Neuronal stem cell (in vitro differentiated cells): ENCODE results near the gene KLHDC4.

Source experiments
- DNase-seq: peaks from one replicate; pipeline ENCODE4 v3.0.0-alpha.2; 2013; ENCODE audit warnings: low spot score
- H2AFZ ChIP-seq: one replicate; pipeline ENCODE4 v1.6.1; 2013; ENCODE audit warnings: mild to moderate bottlenecking, low read length, inconsistent platforms
- H2AK5ac ChIP-seq: 2 replicates; pipeline ENCODE4 v1.6.1; 2013; ENCODE audit warnings: low read depth, mild to moderate bottlenecking, inconsistent platforms, low read length, moderate library complexity, mixed read lengths
- H2BK120ac ChIP-seq: 2 replicates; pipeline ENCODE4 v1.6.1; 2013; ENCODE audit warnings: low read depth, mild to moderate bottlenecking, inconsistent platforms, low read length, moderate library complexity, mixed read lengths
- H2BK12ac ChIP-seq: one replicate; pipeline ENCODE4 v1.6.1; 2013; ENCODE audit warnings: low read length, inconsistent platforms
- H2BK15ac ChIP-seq: 2 replicates; pipeline ENCODE4 v1.6.1; 2013; ENCODE audit warnings: mild to moderate bottlenecking, low read length, inconsistent platforms, mixed read lengths
- H2BK5ac ChIP-seq: one replicate; pipeline ENCODE4 v1.6.1; 2013; ENCODE audit warnings: inconsistent platforms, mild to moderate bottlenecking, low read length, moderate library complexity
- H3K14ac ChIP-seq: one replicate; pipeline ENCODE4 v1.6.1; 2013; ENCODE audit warnings: low read length, inconsistent platforms
- H3K18ac ChIP-seq: 2 replicates; pipeline ENCODE4 v1.6.1; 2013; ENCODE audit warnings: low read length, inconsistent platforms
- H3K23ac ChIP-seq: 2 replicates; pipeline ENCODE4 v1.6.1; 2013; ENCODE audit warnings: low read depth, mild to moderate bottlenecking, mixed read lengths, low read length, inconsistent platforms; ENCODE audit not compliant: poor library complexity
- H3K27ac ChIP-seq: replicated peaks from 3 replicates; pipeline ENCODE4 v1.5.1; 2013; ENCODE audit warnings: low read length, inconsistent platforms
- H3K27me3 ChIP-seq, 3 experiments: 2 replicates each; pipeline ENCODE4 v1.6.1; 2013; ENCODE audit warnings: low read length in 3 of 3, mild to moderate bottlenecking in 2 of 3, inconsistent platforms in 1 of 3, low read depth in 1 of 3, mixed read lengths in 1 of 3, moderate library complexity in 1 of 3; ENCODE audit not compliant: control insufficient read depth in 3 of 3, insufficient read depth in 3 of 3
- H3K36me3 ChIP-seq, 2 donors: replicated peaks in 1 of 2; 2 replicates each; pipeline ENCODE4 v1.6.1; 2013; ENCODE audit warnings: low read length in 2 of 2; ENCODE audit not compliant: control insufficient read depth in 2 of 2, insufficient read depth in 2 of 2
- H3K4ac ChIP-seq: 2 replicates; pipeline ENCODE4 v1.6.1; 2013; ENCODE audit warnings: inconsistent platforms, mild to moderate bottlenecking, low read length, moderate library complexity
- H3K4me1 ChIP-seq, 2 donors: 1 replicate in 1 of 2; 2 replicates in 1 of 2; pipeline ENCODE4 v1.6.1; 2013; ENCODE audit warnings: low read length in 2 of 2, low read depth in 1 of 2; ENCODE audit not compliant: control insufficient read depth in 2 of 2, insufficient read depth in 1 of 2
- H3K4me2 ChIP-seq: one replicate; pipeline ENCODE4 v1.6.1; 2013; ENCODE audit warnings: mild to moderate bottlenecking, low read length, inconsistent platforms; ENCODE audit not compliant: insufficient read depth, poor library complexity, severe bottlenecking
- H3K4me3 ChIP-seq, 2 donors: 2 replicates each; pipeline ENCODE4 v1.5.1; 2013; ENCODE audit warnings: low read length in 2 of 2, mild to moderate bottlenecking in 2 of 2, inconsistent platforms in 1 of 2, moderate library complexity in 1 of 2
- H3K79me1 ChIP-seq: one replicate; pipeline ENCODE4 v1.6.1; 2013; ENCODE audit warnings: low read depth, mild to moderate bottlenecking, inconsistent platforms, low read length, moderate library complexity
- H3K9ac ChIP-seq: one replicate; pipeline ENCODE4 v1.6.1; 2013; ENCODE audit warnings: mild to moderate bottlenecking, low read depth, low read length, inconsistent platforms; ENCODE audit not compliant: poor library complexity
- H3K9me3 ChIP-seq, 2 donors: replicated peaks in 1 of 2; 2 replicates each; pipeline versions ENCODE3 to v1.6.1; 2013; ENCODE audit warnings: low read length in 2 of 2, mild to moderate bottlenecking in 2 of 2, inconsistent platforms in 1 of 2, low read depth in 1 of 2, mixed read lengths in 1 of 2, moderate library complexity in 1 of 2; ENCODE audit not compliant: control insufficient read depth in 2 of 2, insufficient read depth in 1 of 2
- H4K8ac ChIP-seq: one replicate; pipeline ENCODE4 v1.6.1; 2013; ENCODE audit warnings: low read depth, mild to moderate bottlenecking, inconsistent platforms, low read length, moderate library complexity
- H4K91ac ChIP-seq: one replicate; pipeline ENCODE4 v1.6.1; 2013; ENCODE audit warnings: low read length, low read depth, mild to moderate bottlenecking, inconsistent platforms; ENCODE audit not compliant: poor library complexity
- WGBS, 2 donors: extraction: QIAGEN DNeasy Blood & Tissue Kit; methylation state at CpG; one replicate each; pipeline ENCODE4 v1.1.7; 2013; ENCODE audit warnings: missing lambda C conversion rate in 2 of 2, mixed read lengths in 1 of 2; ENCODE audit not compliant: insufficient read length in 2 of 2, insufficient replicate concordance in 1 of 2; ENCODE audit errors: extremely low coverage in 2 of 2; 5-methylcytosine and 5-hydroxymethylcytosine counted together

The KLHDC4 gene

DNA sequence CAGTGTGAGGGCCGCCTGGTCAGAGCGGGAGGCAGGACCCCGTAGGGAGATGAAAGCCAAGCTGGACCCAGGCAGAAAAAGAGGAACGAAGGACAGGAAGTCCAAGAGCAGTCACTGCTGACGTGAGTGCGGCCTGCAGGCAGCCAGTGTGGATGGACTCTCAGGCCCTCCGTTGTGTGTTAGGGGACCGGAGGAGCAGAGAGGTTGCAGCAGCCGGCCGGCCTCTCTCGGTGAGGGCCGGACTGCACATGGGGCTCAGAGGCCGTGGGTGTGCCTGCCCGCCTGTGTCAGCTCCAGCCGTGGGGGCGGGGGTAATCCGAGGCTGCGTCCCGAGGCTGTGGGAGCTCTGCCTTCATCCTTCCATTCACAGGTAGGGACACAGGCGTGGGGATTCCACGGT, 96.1 kb downstream of the KLHDC4 start:
- Histone ChIP-seq H2BK15ac (no peak overlapping the region), H2BK12ac (no peak overlapping the region)

GRCh38 chr16:87667946-87668345, 97.8 kb downstream of the KLHDC4 start:
- Histone ChIP-seq H2BK120ac (no peak overlapping the region), H3K9me3 (no peaks in the 10 kb centered on the region), H3K27me3 (no peaks in the 10 kb centered on the region), H3K4me3 (no peak overlapping the region), H2AK5ac (no peak overlapping the region), H3K79me1 (peaks cover 3% of the 10 kb centered on the region), H4K91ac (no peak overlapping the region), H3K14ac (peak overlapping the region; percentile 38), H3K4me1 (no peaks in the 10 kb centered on the region), H4K8ac (no peak overlapping the region), H3K36me3 (no peaks in the 10 kb centered on the region), H3K23ac (no peak overlapping the region), H3K27ac (no peak overlapping the region), H2BK5ac (no peak overlapping the region), H2BK12ac (no peak overlapping the region), H3K4ac (peak overlapping the region; percentile 66), H3K4me2 (no peak overlapping the region), H3K9ac (no peak overlapping the region), H3K18ac (no peak overlapping the region), H2AFZ (no peak overlapping the region), H2BK15ac (no peak overlapping the region)
- no CpG with 5 or more reads among the region's 19 CpGs for WGBS, 2 donors
- DNase-seq, result no peak

More for the DNA sequence above, 96.1 kb downstream of the KLHDC4 start:
- Histone ChIP-seq H3K4ac (no peak overlapping the region), H3K27ac (no peak overlapping the region), H2BK120ac (no peak overlapping the region), H2AK5ac (no peak overlapping the region), H2BK5ac (no peak overlapping the region), H3K14ac (peak overlapping the region; percentile 71), H2AFZ (no peak overlapping the region), H3K79me1 (peaks cover 3% of the 10 kb centered on the region), H3K9ac (no peak overlapping the region), H4K8ac (no peak overlapping the region), H3K9me3 (no peaks in the 10 kb centered on the region), H3K36me3 (no peaks in the 10 kb centered on the region), H3K27me3 (no peaks in the 10 kb centered on the region), H3K4me1 (no peaks in the 10 kb centered on the region), H3K4me2 (no peak overlapping the region), H3K23ac (peak overlapping the region; percentile 85), H3K4me3 (no peak overlapping the region), H4K91ac (no peak overlapping the region), H3K18ac (peak overlapping the region; percentile 27)
- no CpG with 5 or more reads among the region's 21 CpGs for WGBS, 2 donors
- DNase-seq, result no peak

DNA sequence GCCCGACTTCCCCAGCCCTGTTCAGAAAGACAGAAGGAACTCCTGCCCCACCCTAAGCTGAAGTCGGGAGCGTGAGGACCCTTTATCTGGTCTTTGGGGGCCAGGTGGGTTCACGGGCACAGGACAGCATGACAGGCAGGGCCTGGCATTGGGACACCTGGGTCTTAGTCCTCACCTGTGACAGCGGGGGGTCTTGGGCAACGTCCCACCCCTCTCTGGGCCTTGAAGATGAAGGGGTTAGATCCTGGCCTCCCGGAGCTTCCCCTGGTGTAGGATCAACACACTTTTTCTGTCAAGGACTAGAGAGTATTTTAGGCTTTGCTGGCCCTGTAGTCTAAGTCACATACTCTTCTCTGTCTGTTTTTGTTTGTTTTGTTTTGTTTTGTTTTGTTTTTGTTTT, 98.3 kb downstream of the KLHDC4 start:
- Histone ChIP-seq H2BK15ac (no peak overlapping the region), H4K8ac (no peak overlapping the region), H3K14ac (peak overlapping the region; percentile 82), H3K27ac (no peak overlapping the region), H3K27me3 (no peaks in the 10 kb centered on the region), H3K9me3 (no peaks in the 10 kb centered on the region), H3K9ac (no peak overlapping the region), H3K18ac (no peak overlapping the region), H3K23ac (no peak overlapping the region), H3K79me1 (peaks cover 3% of the 10 kb centered on the region), H2AFZ (no peak overlapping the region), H2BK120ac (no peak overlapping the region), H3K36me3 (no peaks in the 10 kb centered on the region), H4K91ac (no peak overlapping the region), H3K4ac (no peak overlapping the region), H3K4me3 (no peak overlapping the region), H2AK5ac (no peak overlapping the region), H3K4me1 (no peaks in the 10 kb centered on the region), H3K4me2 (no peak overlapping the region), H2BK12ac (no peak overlapping the region), H2BK5ac (no peak overlapping the region)
- no CpG with 5 or more reads among the region's 7 CpGs for WGBS, 2 donors
- no peak for DNase-seq

GRCh38 chr16:87666919-87667318, 98.9 kb downstream of the KLHDC4 start:
- no CpG with 5 or more reads among the region's 16 CpGs for WGBS, 2 donors
- Histone ChIP-seq H3K14ac (no peak overlapping the region), H4K8ac (no peak overlapping the region), H3K27me3 (no peaks in the 10 kb centered on the region), H3K4me1 (no peaks in the 10 kb centered on the region), H2BK5ac (no peak overlapping the region), H2BK12ac (no peak overlapping the region), H2AK5ac (no peak overlapping the region), H3K9me3 (no peaks in the 10 kb centered on the region), H3K36me3 (no peaks in the 10 kb centered on the region), H3K79me1 (peaks cover 1% of the 10 kb centered on the region), H3K27ac (no peak overlapping the region), H2AFZ (no peak overlapping the region), H2BK120ac (no peak overlapping the region), H3K4me2 (no peak overlapping the region), H3K4ac (no peak overlapping the region), H4K91ac (no peak overlapping the region), H3K9ac (no peak overlapping the region), H3K23ac (no peak overlapping the region), H2BK15ac (no peak overlapping the region), H3K18ac (no peak overlapping the region), H3K4me3 (no peak overlapping the region)
- DNase-seq, result no peak
